Glutamatergic neuron (in vitro differentiated cells): ENCODE results near the gene CX3CL1. TPM values are rescaled to one million over a fixed set of nuclear protein-coding genes. Genes with fewer than 3 reads are reported as not detected.

Source experiments
- DNase-seq: peaks from one replicate; pipeline ENCODE4 v3.0.0; 2022
- H3K27ac Mint-ChIP-seq: one replicate; pipeline ENCODE4 v1.8.0; 2020; ENCODE audit warnings: mild to moderate bottlenecking, mixed read lengths, inconsistent platforms; ENCODE audit not compliant: unreplicated experiment
- H3K27me3 Mint-ChIP-seq: one replicate; pipeline ENCODE4 v1.8.0; 2020; ENCODE audit warnings: mild to moderate bottlenecking, moderate library complexity, mixed read lengths, inconsistent platforms; ENCODE audit not compliant: unreplicated experiment
- H3K36me3 Mint-ChIP-seq: one replicate; pipeline ENCODE4 v1.8.0; 2020; ENCODE audit warnings: mild to moderate bottlenecking, mixed read lengths, inconsistent platforms; ENCODE audit not compliant: unreplicated experiment
- H3K4me1 Mint-ChIP-seq: one replicate; pipeline ENCODE4 v1.8.0; 2020; ENCODE audit warnings: mild to moderate bottlenecking, low read depth, mixed read lengths, inconsistent platforms; ENCODE audit not compliant: unreplicated experiment
- H3K4me3 Mint-ChIP-seq: one replicate; pipeline ENCODE4 v1.8.0; 2020; ENCODE audit warnings: mild to moderate bottlenecking, mixed read lengths, inconsistent platforms; ENCODE audit not compliant: unreplicated experiment
- H3K9me3 Mint-ChIP-seq: one replicate; pipeline ENCODE4 v1.8.0; 2020; ENCODE audit warnings: mild to moderate bottlenecking, moderate library complexity, mixed read lengths, inconsistent platforms; ENCODE audit not compliant: unreplicated experiment
- CTCF ChIP-seq: fragments of 200-600 bp; sonication (generic); IDR thresholded peaks from one replicate; pipeline ENCODE4 v1.5.0; 2021; ENCODE audit not compliant: partially characterized antibody, unreplicated experiment
- long read RNA-seq: library from polyadenylated mRNA; unstranded; transcript quantifications from one replicate; pipeline ENCODE4 v2.0.0, GENCODE V29; 2020; ENCODE audit not compliant: unreplicated experiment
- total RNA-seq: library from RNA; stranded (reverse); fragmentation: NEBNext Ultra II Directional; extraction: Animal tissue kit (Norgen Biotek cat#: 25700); gene quantifications from one replicate; pipeline ENCODE4 v1.2.1, GENCODE V29; 2021; ENCODE audit not compliant: unreplicated experiment

Gene CX3CL1
- not detected for total RNA-seq
- long read RNA-seq, result 0 reads

DNA sequence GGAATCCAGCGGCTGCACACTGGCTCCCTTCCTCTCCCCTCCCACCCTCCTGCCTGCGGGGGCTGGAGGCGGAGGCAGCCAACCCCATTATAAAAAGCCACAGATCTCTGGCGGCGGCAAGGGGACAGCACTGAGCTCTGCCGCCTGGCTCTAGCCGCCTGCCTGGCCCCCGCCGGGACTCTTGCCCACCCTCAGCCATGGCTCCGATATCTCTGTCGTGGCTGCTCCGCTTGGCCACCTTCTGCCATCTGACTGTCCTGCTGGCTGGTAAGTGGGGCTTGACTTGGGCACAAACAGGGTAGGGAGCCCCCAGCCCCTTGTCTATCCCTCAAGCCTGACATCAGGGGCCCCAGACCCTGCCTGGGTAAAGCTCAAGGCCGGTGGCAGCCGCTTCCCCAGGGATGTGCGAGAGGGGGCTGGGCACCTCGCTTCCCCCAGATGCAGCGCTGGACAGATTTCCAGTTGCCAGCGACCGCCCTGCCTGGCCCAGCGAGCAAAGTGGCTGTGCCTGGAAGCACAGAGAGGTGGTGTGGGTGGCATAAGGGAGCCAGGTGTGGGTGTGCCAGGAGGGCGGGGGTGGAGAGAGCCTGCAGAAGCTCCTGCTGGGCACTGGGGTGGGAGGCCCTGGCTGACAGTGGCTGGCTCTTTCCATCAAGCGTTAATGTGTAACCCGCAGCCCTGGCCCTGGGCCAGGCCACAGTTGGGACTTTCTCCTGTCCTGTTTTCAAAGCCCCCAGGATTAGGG, at the start of gene CX3CL1:
CX3CL1 (plus strand) TSS at position 119 of the 745 bp plus-strand sequence; CDS start at position 198, 79 bp downstream.
- no peak within 1 kb of the TSS for H3K4me3 Mint-ChIP-seq
- no peaks in the 10 kb centered on the region for H3K9me3 Mint-ChIP-seq
- H3K27ac Mint-ChIP-seq, result no peak within 1 kb of the TSS
- H3K36me3 Mint-ChIP-seq, result no peaks in the 10 kb centered on the region
- peaks cover 5% of the 10 kb centered on the region for H3K27me3 Mint-ChIP-seq
- no peak for TF ChIP-seq CTCF
- peaks cover 5% of the 10 kb centered on the region for H3K4me1 Mint-ChIP-seq
- DNase-seq, result peak; percentile 39

- H3K27me3 Mint-ChIP-seq, result no peaks in the 10 kb centered on the region
- no peak overlapping the region for H3K27ac Mint-ChIP-seq
- H3K9me3 Mint-ChIP-seq, result no peaks in the 10 kb centered on the region
- no peak overlapping the region for H3K4me3 Mint-ChIP-seq
- H3K4me1 Mint-ChIP-seq, result no peaks in the 10 kb centered on the region
- TF ChIP-seq CTCF, result no peak
- H3K36me3 Mint-ChIP-seq, result no peaks in the 10 kb centered on the region
- no peak for DNase-seq
Observed at GRCh38 chr16:57324749-57325148, 47.5 kb upstream of the CX3CL1 start.

- H3K27me3 Mint-ChIP-seq, result no peaks in the 10 kb centered on the region
- H3K36me3 Mint-ChIP-seq, result no peaks in the 10 kb centered on the region
- no peak overlapping the region for H3K4me3 Mint-ChIP-seq
- TF ChIP-seq CTCF, result no peak
- H3K4me1 Mint-ChIP-seq, result no peaks in the 10 kb centered on the region
- DNase-seq, result no peak
- H3K27ac Mint-ChIP-seq, result no peak overlapping the region
- H3K9me3 Mint-ChIP-seq, result no peaks in the 10 kb centered on the region
Observed at GRCh38 chr16:57325458-57325857, 46.8 kb upstream of the CX3CL1 start.

GRCh38 chr16:57329718-57330327, 42.5 kb upstream of the CX3CL1 start:
- Mint-ChIP-seq H3K4me3 (no peak overlapping the region), H3K27me3 (no peaks in the 10 kb centered on the region), H3K4me1 (no peaks in the 10 kb centered on the region), H3K9me3 (no peaks in the 10 kb centered on the region), H3K36me3 (peaks cover 4% of the 10 kb centered on the region), H3K27ac (no peak overlapping the region)
- no peak for DNase-seq
- TF ChIP-seq CTCF, result no peak

DNA sequence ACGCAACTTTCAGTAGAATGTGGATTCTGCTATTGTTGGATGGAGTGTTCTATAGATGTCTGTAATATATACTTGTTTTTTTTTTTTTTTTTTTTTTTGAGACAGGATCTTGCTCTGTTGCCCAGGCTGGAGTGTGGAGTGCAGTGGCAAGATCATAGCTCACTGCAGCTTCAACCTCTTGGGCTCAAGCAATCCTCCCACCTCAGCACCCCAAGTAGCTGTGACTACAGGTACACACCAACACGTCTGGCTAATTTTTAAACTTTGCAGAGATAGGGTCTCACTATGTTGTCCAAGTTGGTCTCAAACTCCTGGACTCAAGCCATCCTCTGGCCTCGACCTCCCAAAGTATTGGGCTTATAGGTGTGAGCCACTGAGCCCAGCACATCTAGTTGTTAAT, 40.9 kb upstream of the CX3CL1 start:
- H3K36me3 Mint-ChIP-seq, result peaks cover 4% of the 10 kb centered on the region
- no peaks in the 10 kb centered on the region for H3K27me3 Mint-ChIP-seq
- TF ChIP-seq CTCF, result no peak
- H3K9me3 Mint-ChIP-seq, result no peaks in the 10 kb centered on the region
- no peaks in the 10 kb centered on the region for H3K4me1 Mint-ChIP-seq
- no peak overlapping the region for H3K4me3 Mint-ChIP-seq
- H3K27ac Mint-ChIP-seq, result no peak overlapping the region
- no peak for DNase-seq
